ENCODE data around the gene PODN. TPM values are rescaled to one million over a fixed set of nuclear protein-coding genes. Genes with fewer than 3 reads are reported as not detected.

PODN gene
- total RNA-seq, 6 experiments from 2014 or later, result 2.8 to 9.8 (median 5.1) TPM

GRCh38 chr1:53131590-53131938 lies 69.6 kb downstream of the PODN start:
- Histone ChIP-seq H3K27me3 (no peaks in the 10 kb centered on the region), H3K9me3 (no peaks in the 10 kb centered on the region), H3K36me3 (no peaks in the 10 kb centered on the region), H3K4me1 (no peaks in the 10 kb centered on the region), H3K4me3 (no peak overlapping the region), H3K27ac (peak overlapping the region in 1 of 3 donors; percentile 2)
- ATAC-seq (no peak), DNase-seq (peak in 1 of 3 donors; percentile 9)
- WGBS (ENCODE audit: insufficient coverage, low coverage, low lambda C conversion rate, missing lambda C conversion rate), result 89% methylated on average over 1 of the region's 2 CpGs
- intact Hi-C loops (cut with DNase I), result no loop called here
- TF ChIP-seq CTCF (IDR thresholded peaks at IDR 0.05), result no peak
- no peak for TF ChIP-seq POLR2A (IDR thresholded peaks at IDR 0.05)

GRCh38 chr1:53132176-53132575 lies 70.2 kb downstream of the PODN start:
- H3K36me3 ChIP-seq, result no peaks in the 10 kb centered on the region
- no peak overlapping the region for H3K27ac ChIP-seq
- DNase-seq (peak in 2 of 3 donors; percentile 23 to 29), ATAC-seq (no peak)
- no peak overlapping the region for H3K4me3 ChIP-seq
- H3K9me3 ChIP-seq, result no peaks in the 10 kb centered on the region
- H3K27me3 ChIP-seq, result no peaks in the 10 kb centered on the region
- no peaks in the 10 kb centered on the region for H3K4me1 ChIP-seq
- intact Hi-C loops (cut with DNase I), result no loop called here
- 70% methylated on average over 8 of the region's 8 CpGs for WGBS (ENCODE audit: insufficient coverage, low coverage, low lambda C conversion rate, missing lambda C conversion rate)
- TF ChIP-seq CTCF (IDR thresholded peaks at IDR 0.05) (no peak), POLR2A (IDR thresholded peaks at IDR 0.05) (no peak)

GRCh38 chr1:53133261-53134041 lies 71.4 kb downstream of the PODN start:
- Histone ChIP-seq H3K27me3 (no peaks in the 10 kb centered on the region), H3K4me1 (no peaks in the 10 kb centered on the region), H3K27ac (no peak overlapping the region), H3K4me3 (no peak overlapping the region), H3K36me3 (no peaks in the 10 kb centered on the region), H3K9me3 (no peaks in the 10 kb centered on the region)
- ATAC-seq (no peak), DNase-seq (peak in 2 of 3 donors; percentile 16 to 24)
- TF ChIP-seq POLR2A (IDR thresholded peaks at IDR 0.05) (no peak), CTCF (IDR thresholded peaks at IDR 0.05) (no peak)
- intact Hi-C loops (cut with DNase I), result no loop called here
- whole genome bisulfite sequencing (ENCODE audit: insufficient coverage, low coverage, low lambda C conversion rate, missing lambda C conversion rate), result 94% methylated on average over 3 of the region's 9 CpGs

- Histone ChIP-seq H3K4me1 (no peaks in the 10 kb centered on the region), H3K27me3 (no peaks in the 10 kb centered on the region), H3K4me3 (no peak overlapping the region), H3K9me3 (no peaks in the 10 kb centered on the region), H3K36me3 (no peaks in the 10 kb centered on the region), H3K27ac (no peak overlapping the region)
- TF ChIP-seq CTCF (IDR thresholded peaks at IDR 0.05) (no peak), POLR2A (IDR thresholded peaks at IDR 0.05) (no peak)
- ATAC-seq (no peak), DNase-seq (peak in 2 of 3 donors; percentile 18 to 21)
- no CpG with 5 or more reads among the region's 7 CpGs for WGBS (ENCODE audit: insufficient coverage, low coverage, low lambda C conversion rate, missing lambda C conversion rate)
- intact Hi-C loops (cut with DNase I), result no loop called here
Measured at GRCh38 chr1:53134042-53134485, 72.1 kb downstream of the PODN start.

Small RNAs within 50 kb of the gene (small RNA-seq; reads per million reads assigned to genes)
- 0 reads per million in 2 experiments for gene HIGD1AP11

Other genes with a start within 250 kb of the PODN start
- gene ZYG11A, start 219.5 kb upstream of the PODN start, total RNA-seq, result 1 to 10 TPM in 3 of 6 experiments, under 1 TPM in 3; 0.22 to 1.5 (median 1.0) TPM
- gene ECHDC2, start 140.5 kb upstream of the PODN start, total RNA-seq, result 100 to 1,000 TPM; 167 to 856 (median 390) TPM
- gene SCP2, start 134.9 kb upstream of the PODN start, total RNA-seq, result 100 to 1,000 TPM; 207 to 885 (median 634) TPM
- 1 to 10 TPM in 1 of 6 experiments, under 1 TPM in 5; 0.31 to 1.3 (median 0.61) TPM for gene SLC1A7, start 80.4 kb downstream of the PODN start, total RNA-seq
- 100 to 1,000 TPM in 2 of 6 experiments, 10 to 100 TPM in 4; 37.6 to 108 (median 81.6) TPM for gene CPT2, start 134.6 kb downstream of the PODN start, total RNA-seq
- 10 to 100 TPM; 20.6 to 28.8 (median 24.2) TPM for gene CZIB, start 158.4 kb downstream of the PODN start, total RNA-seq
- 10 to 100 TPM; 10.9 to 28.1 (median 19.4) TPM for gene MAGOH, start 176.3 kb downstream of the PODN start, total RNA-seq